Urinary bladder (tissue), 2 donors: ENCODE measurements around the gene ADPRHL1. TPM values are rescaled to one million over a fixed set of nuclear protein-coding genes. Genes with fewer than 3 reads are reported as not detected.

Experiments used
- polyA plus RNA-seq: library from polyadenylated mRNA; stranded (reverse); fragments of 200-250 nt; gene quantifications from one replicate; pipeline ENCODE4 v1.2.3, GENCODE V29; 2013
- small RNA-seq: library from RNA; depleted of rRNA; stranded (forward); fragments of <200 nt; gene quantifications from one replicate; pipeline ENCODE3, GENCODE V24; 2014
- total RNA-seq: library from RNA; depleted of rRNA; stranded (reverse); fragments of >200 nt; gene quantifications from one replicate; pipeline ENCODE4 v1.2.3, GENCODE V29; 2014
- donor health status: healthy.

The ADPRHL1 gene
- total and polyA plus RNA-seq, 2 donors: 2.6 to 6.0 TPM

Small RNA genes lying within 50 kb of the gene (small RNA-seq; reads per million reads assigned to genes)
- gene RNU1-16P: not detected

Other genes with a start within 250 kb of the ADPRHL1 start
- gene PCID2, start 244.8 kb downstream of the ADPRHL1 start, total RNA-seq: 70.4 TPM
- gene PCID2, start 244.8 kb downstream of the ADPRHL1 start, polyA plus RNA-seq: 39.9 TPM
- gene CUL4A, start 243.9 kb downstream of the ADPRHL1 start, total RNA-seq: 83.0 TPM
- 44.2 TPM for gene CUL4A, start 243.9 kb downstream of the ADPRHL1 start, polyA plus RNA-seq
- gene LAMP1, start 156.2 kb downstream of the ADPRHL1 start, total RNA-seq: 75.2 TPM
- gene LAMP1, start 156.2 kb downstream of the ADPRHL1 start, polyA plus RNA-seq: 158 TPM
- 3.9 TPM for gene GRTP1, start 89.4 kb downstream of the ADPRHL1 start, total RNA-seq
- gene GRTP1, start 89.4 kb downstream of the ADPRHL1 start, polyA plus RNA-seq: 8.4 TPM
- 21.3 TPM for gene DCUN1D2, start 37.2 kb upstream of the ADPRHL1 start, total RNA-seq
- gene DCUN1D2, start 37.2 kb upstream of the ADPRHL1 start, polyA plus RNA-seq: 14.7 TPM
- gene TFDP1, start 131.3 kb upstream of the ADPRHL1 start, total RNA-seq: 44.4 TPM
- 33.6 TPM for gene TFDP1, start 131.3 kb upstream of the ADPRHL1 start, polyA plus RNA-seq
- not detected for gene ATP4B, start 204.7 kb upstream of the ADPRHL1 start, total RNA-seq
- gene ATP4B, start 204.7 kb upstream of the ADPRHL1 start, polyA plus RNA-seq: not detected
- gene GRK1, start 213.7 kb upstream of the ADPRHL1 start, total RNA-seq: 0.05 TPM
- 0.03 TPM for gene GRK1, start 213.7 kb upstream of the ADPRHL1 start, polyA plus RNA-seq